ENCODE measurements around the gene GTPBP1. TPM values are rescaled to one million over a fixed set of nuclear protein-coding genes. Genes with fewer than 3 reads are reported as not detected.

Gene GTPBP1
- total RNA-seq, 1 experiment from 2014 or later: 108 TPM

- Histone ChIP-seq H4K20me1 (ENCODE audit: control insufficient read depth, insufficient read depth, insufficient read length) (no peaks in the 10 kb centered on the region), H4K91ac (ENCODE audit: insufficient read length, low read depth, low read length) (no peak overlapping the region), H3K4me2 (ENCODE audit: insufficient read depth, insufficient read length, low read length) (no peak overlapping the region), H3K9me3 (ENCODE audit: control insufficient read depth, low read depth, low read length) (no peaks in the 10 kb centered on the region), H2BK5ac (ENCODE audit: insufficient read length, low read length) (no peak overlapping the region), H3K9ac (ENCODE audit: extremely low read depth, insufficient read length, low read length) (no peak overlapping the region), H3K79me1 (ENCODE audit: insufficient read depth, low read depth, low read length, poor library complexity, severe bottlenecking) (no peaks in the 10 kb centered on the region), H3K27me3 (ENCODE audit: insufficient read depth, low read length) (no peaks in the 10 kb centered on the region), H2BK120ac (ENCODE audit: low read depth, low read length, poor library complexity, severe bottlenecking) (no peak overlapping the region), H3K23ac (ENCODE audit: insufficient read length, low read depth, low read length) (no peak overlapping the region), H3K18ac (ENCODE audit: insufficient read length, low read depth, low read length) (no peak overlapping the region), H2BK15ac (ENCODE audit: low read depth, low read length) (no peak overlapping the region), H3K14ac (ENCODE audit: insufficient read depth, low read length) (no peak overlapping the region), H2BK12ac (ENCODE audit: insufficient read length, low read depth, low read length) (no peak overlapping the region), H3K4me1 (ENCODE audit: insufficient read depth, low read length) (no peaks in the 10 kb centered on the region), H3K23me2 (ENCODE audit: insufficient read length, low read depth, low read length, poor library complexity, severe bottlenecking) (no peaks in the 10 kb centered on the region), H3T11ph (ENCODE audit: low read length) (no peak overlapping the region), H3K27ac (ENCODE audit: insufficient read length, low read depth, low read length) (no peak overlapping the region), H4K8ac (replicated peaks; ENCODE audit: insufficient read length, low read depth, low read length) (no peak overlapping the region), H4K5ac (ENCODE audit: insufficient read length, low read depth, low read length) (no peak overlapping the region), H3K4ac (ENCODE audit: low read depth, low read length) (no peak overlapping the region), H3K79me2 (ENCODE audit: insufficient read depth, low read length) (no peaks in the 10 kb centered on the region), H2AK5ac (ENCODE audit: insufficient read length, low read length) (no peak overlapping the region), H3K56ac (ENCODE audit: insufficient read length, low read depth, low read length) (no peak overlapping the region), H2AFZ (ENCODE audit: low read length) (no peak overlapping the region), H2BK20ac (ENCODE audit: low read depth, low read length, poor library complexity, severe bottlenecking) (no peak overlapping the region)
- WGBS (ENCODE audit: extremely low coverage, insufficient read length, low lambda C conversion rate): no CpG with 5 or more reads among the region's 11 CpGs
- H3K27me3 Mint-ChIP-seq (ENCODE audit: low read depth): no peaks in the 10 kb centered on the region; the same call in none of the 2 replicates
- no peak overlapping the region for H3K27ac Mint-ChIP-seq
- no peak overlapping the region for H3K4me3 Mint-ChIP-seq
- peaks cover 2 to 3% of the 10 kb centered on the region in 2 experiments; a peak in 2 of 4 replicates for H3K4me1 Mint-ChIP-seq
- TF ChIP-seq CTCF (conservative IDR thresholded peaks at IDR 0.05): no peak
- no peak for DNase-seq
- no peaks in the 10 kb centered on the region for H3K36me3 Mint-ChIP-seq (ENCODE audit: insufficient read depth in 1 of 3, low read depth in 3 of 3)
- H3K9me3 Mint-ChIP-seq: no peaks in the 10 kb centered on the region
Observed at GRCh38 chr22:38768036-38768435, 62.3 kb downstream of the GTPBP1 start.

All from H9 (cell line).